ENCODE results near the gene KNDC1. TPM values are rescaled to one million over a fixed set of nuclear protein-coding genes. Genes with fewer than 3 reads are reported as not detected.

Gene KNDC1
- total RNA-seq, 2 experiments from 2014 or later, result 0.36 to 0.40 TPM

- Mint-ChIP-seq H3K27ac (no peak overlapping the region), H3K36me3 (peaks cover 3% of the 10 kb centered on the region), H3K4me3 (peak overlapping the region; percentile 30), H3K4me1 (peaks cover 18% of the 10 kb centered on the region), H3K9me3 (no peaks in the 10 kb centered on the region), H3K27me3 (no peaks in the 10 kb centered on the region)
- ATAC-seq (ENCODE audit: low read depth) (no peak), DNase-seq (no peak)
- POLR2A ChIA-PET, result interaction anchor here (3.8 kb wide), 1 partner anchor 15 kb away, joined by 26 read pairs; no protein-coding TSS in a partner anchor
These were observed 113.6 kb downstream of the KNDC1 start for GRCh38 chr10:133273534-133274143.

GRCh38 chr10:133274751-133275683, 115.0 kb downstream of the KNDC1 start:
- H3K9me3 Mint-ChIP-seq, result no peaks in the 10 kb centered on the region
- peaks cover 3% of the 10 kb centered on the region for H3K36me3 Mint-ChIP-seq
- ATAC-seq (ENCODE audit: low read depth) (peak; percentile 59), DNase-seq (peak; percentile 71)
- POLR2A ChIA-PET, result interaction anchor here (1.3 to 3.8 kb wide), 6 partner anchors 12 to 313 kb away, joined by 4 to 35 read pairs (median 8); no protein-coding TSS in a partner anchor
- H3K27me3 Mint-ChIP-seq, result no peaks in the 10 kb centered on the region
- peaks cover 23% of the 10 kb centered on the region for H3K4me1 Mint-ChIP-seq
- peak overlapping the region; percentile 82 for H3K27ac Mint-ChIP-seq
- peak overlapping the region; percentile 87 for H3K4me3 Mint-ChIP-seq

- ATAC-seq (ENCODE audit: low read depth) (peak; percentile 37), DNase-seq (peak; percentile 68)
- Mint-ChIP-seq H3K27ac (peak overlapping the region; percentile 82), H3K4me3 (peak overlapping the region; percentile 87), H3K27me3 (no peaks in the 10 kb centered on the region), H3K4me1 (peaks cover 23% of the 10 kb centered on the region), H3K36me3 (peaks cover 3% of the 10 kb centered on the region), H3K9me3 (no peaks in the 10 kb centered on the region)
- POLR2A ChIA-PET, result interaction anchor here (0.7 to 3.8 kb wide), 8 partner anchors 9 to 314 kb away, joined by 3 to 35 read pairs (median 5); no protein-coding TSS in a partner anchor
These were observed 115.7 kb downstream of the KNDC1 start for GRCh38 chr10:133275684-133276092.

Small RNA genes lying within 50 kb of the gene (microRNA-seq; reads per million reads assigned to microRNA genes)
- gene MIR202, result 2.1 reads per million

Other genes starting within 250 kb of the KNDC1 start
- gene CFAP46, start 217.6 kb upstream of the KNDC1 start, total RNA-seq, result not detected
- gene ADGRA1, start 72.3 kb upstream of the KNDC1 start, total RNA-seq, result not detected
- gene UTF1, start 70.0 kb downstream of the KNDC1 start, total RNA-seq, result not detected
- under 1 TPM in 1 of 2 experiments, not detected in 1; 0.11 TPM for gene VENTX, start 77.6 kb downstream of the KNDC1 start, total RNA-seq
- 10 to 100 TPM; 90.8 to 91.0 TPM for gene ADAM8, start 116.6 kb downstream of the KNDC1 start, total RNA-seq
- gene TUBGCP2, start 148.7 kb downstream of the KNDC1 start, total RNA-seq, result 10 to 100 TPM; 56.4 to 69.3 TPM
- gene ZNF511, start 148.7 kb downstream of the KNDC1 start, total RNA-seq, result 10 to 100 TPM; 44.5 to 47.4 TPM
- gene CALY, start 176.7 kb downstream of the KNDC1 start, total RNA-seq, result 1 to 10 TPM; 3.1 to 3.6 TPM
- not detected for gene PRAP1, start 187.2 kb downstream of the KNDC1 start, total RNA-seq
- gene FUOM, start 197.8 kb downstream of the KNDC1 start, total RNA-seq, result 10 to 100 TPM; 15.4 to 17.3 TPM
- gene ECHS1, start 213.1 kb downstream of the KNDC1 start, total RNA-seq, result 10 to 100 TPM; 33.5 to 36.1 TPM
- gene PAOX, start 219.0 kb downstream of the KNDC1 start, total RNA-seq, result 1 to 10 TPM; 7.2 to 9.9 TPM
- 10 to 100 TPM; 53.7 to 56.6 TPM for gene MTG1, start 233.9 kb downstream of the KNDC1 start, total RNA-seq